Measurements from ENCODE around the gene CASP9.

Gene CASP9

DNA sequence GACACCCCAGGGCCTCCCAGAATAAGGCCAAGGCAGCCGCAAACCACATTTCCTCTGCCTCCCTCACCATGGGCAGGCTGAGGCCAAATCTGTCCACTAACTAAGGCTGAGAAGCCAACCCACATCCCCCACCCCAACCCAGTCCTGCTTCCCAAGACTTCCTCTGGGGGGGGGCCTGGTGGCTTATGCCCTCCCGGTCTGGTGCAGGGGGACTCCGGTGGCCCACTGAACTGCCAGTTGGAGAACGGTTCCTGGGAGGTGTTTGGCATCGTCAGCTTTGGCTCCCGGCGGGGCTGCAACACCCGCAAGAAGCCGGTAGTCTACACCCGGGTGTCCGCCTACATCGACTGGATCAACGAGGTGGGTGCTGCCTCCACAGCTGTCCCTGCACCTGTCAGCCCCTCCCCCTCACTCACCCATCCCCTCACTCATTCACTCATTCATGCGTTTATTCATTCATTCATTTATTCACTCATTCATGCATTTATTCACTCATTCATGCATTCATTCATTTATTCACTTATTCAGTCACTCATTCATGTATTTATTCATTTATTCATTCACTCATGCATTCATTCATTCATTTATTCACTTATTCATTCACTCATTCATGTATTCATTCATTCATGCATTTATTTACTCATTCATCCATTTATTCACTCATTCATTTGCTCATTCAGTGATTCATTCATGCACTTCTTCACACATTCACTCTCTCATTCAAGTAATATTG is 78.5 kb downstream of the CASP9 start:
- no peak for DNase-seq (ENCODE audit: low spot score)

DNA sequence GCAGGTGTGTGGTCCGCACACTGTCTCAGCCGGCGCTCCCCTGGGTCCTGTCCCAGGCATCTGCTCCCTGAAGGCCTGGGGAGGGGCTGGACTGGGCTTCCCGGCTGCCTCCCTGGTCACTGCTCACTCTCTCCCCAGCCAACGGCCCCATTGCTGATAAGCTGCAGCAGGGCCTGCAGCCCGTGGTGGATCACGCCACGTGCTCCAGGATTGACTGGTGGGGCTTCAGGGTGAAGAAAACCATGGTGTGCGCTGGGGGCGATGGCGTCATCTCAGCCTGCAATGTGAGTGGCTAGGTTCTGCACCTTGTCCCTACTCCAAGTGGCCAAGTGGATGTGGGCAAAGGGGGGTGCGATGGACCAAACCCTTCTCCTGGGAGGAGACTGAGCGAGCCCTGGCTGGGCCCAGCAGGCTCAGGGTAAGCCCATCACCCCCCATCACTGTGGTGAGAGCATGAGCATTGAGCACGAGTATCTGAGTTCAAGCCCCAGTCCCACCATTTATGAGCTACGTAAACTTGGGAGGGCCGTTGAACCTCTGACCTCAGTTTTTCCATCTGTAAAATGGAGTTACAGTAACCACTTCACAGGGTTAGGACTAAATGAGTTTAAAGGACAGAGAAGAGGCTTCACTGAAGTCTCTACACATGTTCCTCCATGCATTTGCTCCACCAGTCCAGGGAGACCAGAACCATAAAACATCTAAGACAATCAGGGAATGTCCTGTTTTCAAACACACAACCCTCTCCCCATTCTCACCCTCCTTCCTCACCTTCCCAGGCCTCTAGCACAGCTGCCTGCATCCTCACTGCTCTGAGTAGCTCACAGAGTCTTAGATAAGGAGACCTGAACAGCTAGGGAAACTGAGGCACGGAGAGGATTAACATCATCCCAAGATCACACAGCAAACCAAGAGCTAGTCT is 79.3 kb downstream of the CASP9 start:
- no peak for DNase-seq (ENCODE audit: low spot score)

DNA sequence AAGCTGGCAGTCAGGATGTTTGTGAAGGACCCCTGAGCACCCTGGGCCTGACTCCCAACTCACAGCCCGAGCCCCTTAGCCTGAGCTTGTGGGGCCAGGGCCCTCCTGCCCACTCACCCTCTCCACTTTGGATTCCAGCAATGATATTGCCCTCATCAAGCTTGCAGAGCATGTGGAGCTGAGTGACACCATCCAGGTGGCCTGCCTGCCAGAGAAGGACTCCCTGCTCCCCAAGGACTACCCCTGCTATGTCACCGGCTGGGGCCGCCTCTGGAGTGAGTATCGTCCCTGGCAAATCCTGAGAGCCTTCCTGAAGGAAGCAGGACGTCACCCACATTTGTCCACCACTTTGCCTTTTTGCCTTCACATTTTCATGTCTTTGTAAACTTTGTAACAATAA is 80.7 kb downstream of the CASP9 start:
- DNase-seq (ENCODE audit: low spot score): no peak

DNA sequence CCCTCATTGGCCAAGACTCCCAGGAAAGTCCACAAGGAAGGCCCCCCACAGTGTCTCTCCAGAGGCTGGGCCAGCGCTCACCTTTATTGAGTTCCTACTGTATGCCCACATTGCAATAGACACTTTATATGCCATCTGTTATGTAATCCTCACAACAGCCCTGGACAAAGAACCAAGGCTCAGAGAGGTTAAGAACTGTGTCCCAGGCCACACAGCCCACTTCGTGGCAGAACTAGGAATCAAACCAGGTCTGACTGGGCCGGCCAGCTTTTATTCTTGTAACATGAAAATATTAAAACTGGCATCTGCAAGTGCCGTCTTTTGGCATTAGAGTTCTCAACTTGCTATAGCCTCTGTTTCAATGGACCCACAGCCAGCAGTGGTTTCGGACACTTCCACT is 81.3 kb downstream of the CASP9 start:
- DNase-seq (ENCODE audit: low spot score): no peak

DNA sequence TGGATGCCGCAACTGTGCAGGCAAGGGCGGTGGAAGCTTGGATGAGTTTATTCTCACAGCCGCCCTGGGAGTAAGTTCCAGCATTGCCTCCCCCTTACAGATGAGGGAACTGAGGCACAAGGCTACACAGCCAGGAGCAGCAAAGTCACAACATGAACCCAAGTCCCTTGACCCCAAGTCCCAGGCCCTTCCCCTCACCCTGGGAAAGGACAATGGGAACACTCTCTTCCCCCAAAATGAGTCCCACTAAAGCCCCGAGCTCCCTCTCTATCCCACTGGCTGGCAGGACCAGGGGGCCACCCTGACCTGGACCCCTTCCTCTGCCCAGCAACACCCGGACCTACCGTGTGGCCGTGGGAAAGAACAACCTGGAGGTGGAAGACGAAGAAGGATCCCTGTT is 81.9 kb downstream of the CASP9 start:
- no peak for DNase-seq (ENCODE audit: low spot score)

All from iPS-NIHi11 (cell line).